Thyroid gland (tissue), 4 donors: ENCODE results near the gene RFX2.

ENCODE experiments used
- POLR2A ChIP-seq, 2 donors: fragments of 450-650 bp; IDR thresholded peaks; one replicate each; pipeline ENCODE4 v1.6.1; 2017; ENCODE audit warnings: antibody characterized with exemption in 2 of 2, mild to moderate bottlenecking in 2 of 2, moderate library complexity in 1 of 2
- TF ChIP-seq, protein P1 (sequence below), 6 experiments: fragments of 200-600 bp in 3 of 6; fragments of 450-650 bp in 3 of 6; sonication (generic) in 3 of 6; IDR thresholded peaks; one replicate each; pipeline ENCODE4 v1.5.1; 2016 to 2019; ENCODE audit warnings: antibody characterized with exemption in 6 of 6, mild to moderate bottlenecking in 2 of 6, inconsistent platforms in 1 of 6, moderate library complexity in 1 of 6

DNA sequence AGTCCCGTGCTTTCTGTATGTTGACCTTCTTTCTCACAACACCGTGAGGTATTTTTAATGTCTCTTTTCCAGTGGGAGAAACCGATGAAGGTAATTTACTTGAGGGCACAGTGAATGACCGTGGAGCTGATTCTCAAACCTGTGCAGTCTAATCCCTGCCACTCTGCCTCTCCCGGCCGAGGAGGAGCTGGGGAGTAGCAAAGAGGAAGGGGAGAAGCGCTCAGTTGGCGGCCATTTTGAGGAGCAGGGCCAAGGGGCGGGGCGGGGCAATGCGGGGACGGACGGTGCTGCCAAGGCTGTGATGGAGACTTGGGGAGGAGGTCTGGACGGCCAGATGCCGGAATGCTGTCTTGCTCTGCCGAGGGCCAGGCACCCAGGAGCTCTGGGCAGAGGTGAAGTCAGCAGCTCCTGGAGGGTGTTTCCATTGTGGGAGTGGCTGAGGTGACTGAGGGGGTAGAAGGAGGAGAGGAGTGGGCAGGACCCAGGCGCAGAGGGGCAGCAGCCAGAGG lies 120.0 kb downstream of the RFX2 start:
- TF ChIP-seq POLR2A (IDR thresholded peaks at IDR 0.05) = no peak
- TF ChIP-seq, protein P1, sequence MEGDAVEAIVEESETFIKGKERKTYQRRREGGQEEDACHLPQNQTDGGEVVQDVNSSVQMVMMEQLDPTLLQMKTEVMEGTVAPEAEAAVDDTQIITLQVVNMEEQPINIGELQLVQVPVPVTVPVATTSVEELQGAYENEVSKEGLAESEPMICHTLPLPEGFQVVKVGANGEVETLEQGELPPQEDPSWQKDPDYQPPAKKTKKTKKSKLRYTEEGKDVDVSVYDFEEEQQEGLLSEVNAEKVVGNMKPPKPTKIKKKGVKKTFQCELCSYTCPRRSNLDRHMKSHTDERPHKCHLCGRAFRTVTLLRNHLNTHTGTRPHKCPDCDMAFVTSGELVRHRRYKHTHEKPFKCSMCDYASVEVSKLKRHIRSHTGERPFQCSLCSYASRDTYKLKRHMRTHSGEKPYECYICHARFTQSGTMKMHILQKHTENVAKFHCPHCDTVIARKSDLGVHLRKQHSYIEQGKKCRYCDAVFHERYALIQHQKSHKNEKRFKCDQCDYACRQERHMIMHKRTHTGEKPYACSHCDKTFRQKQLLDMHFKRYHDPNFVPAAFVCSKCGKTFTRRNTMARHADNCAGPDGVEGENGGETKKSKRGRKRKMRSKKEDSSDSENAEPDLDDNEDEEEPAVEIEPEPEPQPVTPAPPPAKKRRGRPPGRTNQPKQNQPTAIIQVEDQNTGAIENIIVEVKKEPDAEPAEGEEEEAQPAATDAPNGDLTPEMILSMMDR (IDR thresholded peaks at IDR 0.05) = no peak
